ENCODE data around the gene RFESD.

GRCh38 chr5:95644351-95645042 is 2.1 kb upstream of the RFESD start:
- TF ChIP-seq ZSCAN29 (CRISPR knock-in tag; conservative IDR thresholded peaks at IDR 0.05): no peak
- TF ChIP-seq, protein P1, sequence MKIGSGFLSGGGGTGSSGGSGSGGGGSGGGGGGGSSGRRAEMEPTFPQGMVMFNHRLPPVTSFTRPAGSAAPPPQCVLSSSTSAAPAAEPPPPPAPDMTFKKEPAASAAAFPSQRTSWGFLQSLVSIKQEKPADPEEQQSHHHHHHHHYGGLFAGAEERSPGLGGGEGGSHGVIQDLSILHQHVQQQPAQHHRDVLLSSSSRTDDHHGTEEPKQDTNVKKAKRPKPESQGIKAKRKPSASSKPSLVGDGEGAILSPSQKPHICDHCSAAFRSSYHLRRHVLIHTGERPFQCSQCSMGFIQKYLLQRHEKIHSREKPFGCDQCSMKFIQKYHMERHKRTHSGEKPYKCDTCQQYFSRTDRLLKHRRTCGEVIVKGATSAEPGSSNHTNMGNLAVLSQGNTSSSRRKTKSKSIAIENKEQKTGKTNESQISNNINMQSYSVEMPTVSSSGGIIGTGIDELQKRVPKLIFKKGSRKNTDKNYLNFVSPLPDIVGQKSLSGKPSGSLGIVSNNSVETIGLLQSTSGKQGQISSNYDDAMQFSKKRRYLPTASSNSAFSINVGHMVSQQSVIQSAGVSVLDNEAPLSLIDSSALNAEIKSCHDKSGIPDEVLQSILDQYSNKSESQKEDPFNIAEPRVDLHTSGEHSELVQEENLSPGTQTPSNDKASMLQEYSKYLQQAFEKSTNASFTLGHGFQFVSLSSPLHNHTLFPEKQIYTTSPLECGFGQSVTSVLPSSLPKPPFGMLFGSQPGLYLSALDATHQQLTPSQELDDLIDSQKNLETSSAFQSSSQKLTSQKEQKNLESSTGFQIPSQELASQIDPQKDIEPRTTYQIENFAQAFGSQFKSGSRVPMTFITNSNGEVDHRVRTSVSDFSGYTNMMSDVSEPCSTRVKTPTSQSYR (CRISPR knock-in tag; IDR thresholded peaks at IDR 0.05; ENCODE audit: borderline replicate concordance): no peak
- no peak for TF ChIP-seq ZBTB40 (IDR thresholded peaks at IDR 0.05)
- TF ChIP-seq ZBTB40 (CRISPR knock-in tag; IDR thresholded peaks at IDR 0.05): no peak
- peak; percentile 84 for TF ChIP-seq CTCF (CRISPR knock-in tag; IDR thresholded peaks at IDR 0.05)
- TF ChIP-seq TCF12 (IDR thresholded peaks at IDR 0.05): no peak
- no peak for TF ChIP-seq TCF12 (CRISPR knock-in tag; IDR thresholded peaks at IDR 0.05)
- no peak for TF ChIP-seq USF2 (IDR thresholded peaks at IDR 0.05; ENCODE audit: low read depth, low read length)
- no peak for TF ChIP-seq USF2 (CRISPR knock-in tag; IDR thresholded peaks at IDR 0.05; ENCODE audit: borderline replicate concordance)
